Stimulated activated CD8-positive, alpha-beta memory T cell treated with anti-CD3 and anti-CD28 coated beads, Interleukin-2, amount 100 ng/mL, for 48 hours (primary cell): ENCODE data around the gene TSPOAP1.

Experiments used
- DNase-seq, 2 donors: peaks; one replicate each; pipeline ENCODE4 v3.0.0-alpha.2; 2020; ENCODE audit warnings: low read depth in 2 of 2

TSPOAP1 gene, protein sequence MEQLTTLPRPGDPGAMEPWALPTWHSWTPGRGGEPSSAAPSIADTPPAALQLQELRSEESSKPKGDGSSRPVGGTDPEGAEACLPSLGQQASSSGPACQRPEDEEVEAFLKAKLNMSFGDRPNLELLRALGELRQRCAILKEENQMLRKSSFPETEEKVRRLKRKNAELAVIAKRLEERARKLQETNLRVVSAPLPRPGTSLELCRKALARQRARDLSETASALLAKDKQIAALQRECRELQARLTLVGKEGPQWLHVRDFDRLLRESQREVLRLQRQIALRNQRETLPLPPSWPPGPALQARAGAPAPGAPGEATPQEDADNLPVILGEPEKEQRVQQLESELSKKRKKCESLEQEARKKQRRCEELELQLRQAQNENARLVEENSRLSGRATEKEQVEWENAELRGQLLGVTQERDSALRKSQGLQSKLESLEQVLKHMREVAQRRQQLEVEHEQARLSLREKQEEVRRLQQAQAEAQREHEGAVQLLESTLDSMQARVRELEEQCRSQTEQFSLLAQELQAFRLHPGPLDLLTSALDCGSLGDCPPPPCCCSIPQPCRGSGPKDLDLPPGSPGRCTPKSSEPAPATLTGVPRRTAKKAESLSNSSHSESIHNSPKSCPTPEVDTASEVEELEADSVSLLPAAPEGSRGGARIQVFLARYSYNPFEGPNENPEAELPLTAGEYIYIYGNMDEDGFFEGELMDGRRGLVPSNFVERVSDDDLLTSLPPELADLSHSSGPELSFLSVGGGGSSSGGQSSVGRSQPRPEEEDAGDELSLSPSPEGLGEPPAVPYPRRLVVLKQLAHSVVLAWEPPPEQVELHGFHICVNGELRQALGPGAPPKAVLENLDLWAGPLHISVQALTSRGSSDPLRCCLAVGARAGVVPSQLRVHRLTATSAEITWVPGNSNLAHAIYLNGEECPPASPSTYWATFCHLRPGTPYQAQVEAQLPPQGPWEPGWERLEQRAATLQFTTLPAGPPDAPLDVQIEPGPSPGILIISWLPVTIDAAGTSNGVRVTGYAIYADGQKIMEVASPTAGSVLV (N-terminal part only)

DNA sequence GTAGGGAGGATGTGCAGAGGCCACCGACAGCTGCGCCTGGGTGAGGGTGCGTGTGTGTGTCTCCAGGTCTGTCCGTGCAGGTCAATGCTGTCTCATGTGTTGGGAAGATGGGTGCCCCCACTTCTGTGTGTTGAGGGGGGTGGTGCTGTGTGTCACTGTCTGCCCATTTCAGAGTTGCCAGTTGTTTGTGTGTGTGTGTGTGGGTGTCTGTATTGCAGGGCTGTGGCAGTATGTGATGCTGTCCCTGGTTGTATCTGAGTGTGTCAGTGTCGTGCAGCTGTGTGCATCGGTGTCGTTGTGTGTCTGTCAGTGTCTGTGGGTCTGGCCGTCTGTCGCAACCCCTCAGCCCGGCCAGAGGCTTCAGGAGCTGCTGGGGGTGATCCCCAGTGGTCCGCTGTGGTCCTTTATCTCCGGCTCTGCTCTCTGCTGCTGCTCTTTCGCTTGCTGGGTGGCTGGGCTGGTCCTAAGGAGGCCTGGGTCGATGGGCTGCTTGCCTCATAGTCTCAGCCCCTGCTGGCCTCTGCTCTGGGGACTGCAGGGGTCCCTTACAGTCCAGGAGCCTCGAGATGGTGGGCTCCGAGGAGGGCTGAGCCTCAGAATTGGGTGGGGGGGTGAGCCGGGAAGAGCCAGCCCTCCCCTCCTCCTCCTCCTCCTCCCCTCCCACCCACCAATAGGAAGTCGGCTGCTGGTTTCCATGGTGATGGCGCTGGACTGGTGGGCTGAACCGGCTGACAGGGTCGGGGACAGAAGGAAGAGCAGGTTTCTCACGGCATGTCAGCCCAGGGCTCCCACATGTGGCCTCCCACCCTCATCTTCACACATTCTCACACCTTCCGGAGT is at the start of gene TSPOAP1:
Gene TSPOAP1, minus strand, starts transcription at position 601 of the 840 bp plus-strand sequence. CDS start 875 bp downstream, outside the sequence.
- DNase-seq = peak; percentile 81 to 83

GRCh38 chr17:58377661-58378060 is 49.1 kb upstream of the TSPOAP1 start:
- no peak for DNase-seq

DNA sequence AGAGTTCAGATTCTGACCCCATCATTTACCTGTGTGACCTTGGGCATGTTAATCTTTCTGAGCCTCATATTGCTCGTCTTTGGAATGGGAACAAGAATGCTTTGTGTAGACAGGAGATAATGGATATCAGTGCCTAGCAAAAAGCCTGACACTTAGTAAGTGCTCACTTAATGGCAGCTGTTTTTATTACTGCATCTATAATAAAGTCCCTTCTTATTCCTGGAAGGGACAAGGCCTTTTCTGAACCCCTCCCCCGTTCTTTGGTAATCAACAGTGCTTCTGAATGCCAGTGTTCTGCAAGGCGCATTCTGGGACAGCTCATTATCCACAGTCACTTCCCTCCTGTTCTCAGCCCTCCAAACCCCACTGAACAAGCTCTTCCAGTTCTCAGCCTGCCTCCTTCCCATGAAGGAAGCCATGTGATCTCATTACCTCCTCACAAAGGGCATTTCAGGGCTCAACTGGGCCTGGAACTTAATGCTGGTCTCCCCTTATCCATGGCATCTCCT is 48.6 kb upstream of the TSPOAP1 start:
- no peak for DNase-seq

DNA sequence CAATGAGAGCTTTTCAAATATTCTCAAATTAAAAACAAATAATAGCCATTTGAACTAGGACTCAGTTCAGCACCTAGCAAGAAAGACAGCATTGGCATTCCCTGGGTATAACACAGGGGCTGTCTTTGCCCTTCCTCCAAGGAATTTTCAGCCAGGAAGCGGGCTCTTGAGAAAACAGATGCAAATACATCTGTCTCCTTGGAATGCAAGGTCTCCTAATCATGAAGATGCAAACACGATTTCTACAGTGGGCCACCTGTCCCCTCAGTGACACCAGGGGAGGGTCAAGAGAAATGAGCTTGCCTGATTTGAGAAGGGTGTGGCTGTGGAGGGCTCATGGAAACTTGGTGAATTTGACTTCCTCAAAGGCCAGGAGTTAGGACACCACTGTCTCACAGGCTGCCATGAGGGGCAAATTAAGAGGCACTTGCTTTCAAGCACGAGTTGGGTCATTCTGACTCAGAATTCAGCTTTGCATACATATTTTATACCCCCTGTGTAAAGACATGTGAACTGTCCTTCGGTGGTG is 47.9 kb upstream of the TSPOAP1 start:
- DNase-seq = no peak

- DNase-seq = no peak
Measured at GRCh38 chr17:58375811-58376210, 47.2 kb upstream of the TSPOAP1 start.

DNA sequence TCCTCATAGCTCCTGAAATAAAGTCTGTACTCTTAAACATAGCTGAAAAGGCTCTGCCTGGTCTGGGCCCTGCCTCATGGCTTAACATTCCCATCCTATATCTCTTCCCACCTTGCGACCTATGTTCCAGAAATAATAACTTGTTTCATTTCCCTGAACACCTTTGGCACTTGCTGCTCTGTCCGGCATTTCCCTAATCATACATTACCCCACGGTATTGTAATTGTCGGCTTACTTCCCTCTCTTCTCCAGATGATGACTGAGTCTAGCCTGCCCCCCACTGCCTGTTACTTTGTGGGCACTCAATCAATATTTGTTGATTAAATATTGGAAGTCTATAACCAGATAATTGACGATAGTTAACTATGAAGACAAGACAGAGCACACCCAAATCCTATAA is 46.7 kb upstream of the TSPOAP1 start:
- no peak for DNase-seq

DNA sequence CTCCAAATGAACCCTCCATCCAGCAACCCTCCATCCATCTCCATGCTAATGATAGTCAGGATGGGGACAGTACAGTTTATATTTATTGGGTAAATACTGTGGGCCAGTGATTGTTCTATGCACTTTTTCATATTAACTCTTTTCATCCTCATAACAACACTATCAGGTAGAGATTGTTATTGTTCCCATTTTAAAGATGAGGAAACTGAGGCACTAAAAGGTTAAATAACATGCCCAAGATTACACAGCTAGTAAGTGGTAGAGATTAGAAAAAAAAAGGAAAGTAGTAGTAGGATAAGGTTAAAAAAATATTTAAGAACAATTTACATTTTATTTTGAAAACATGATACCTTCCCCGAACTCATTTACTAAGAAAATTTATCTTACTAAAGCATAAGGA is 45.3 kb upstream of the TSPOAP1 start:
- DNase-seq = no peak

- no peak for DNase-seq
Measured at GRCh38 chr17:58373003-58373402, 44.4 kb upstream of the TSPOAP1 start.

GRCh38 chr17:58371300-58371950 is 42.8 kb upstream of the TSPOAP1 start:
- DNase-seq = no peak

DNA sequence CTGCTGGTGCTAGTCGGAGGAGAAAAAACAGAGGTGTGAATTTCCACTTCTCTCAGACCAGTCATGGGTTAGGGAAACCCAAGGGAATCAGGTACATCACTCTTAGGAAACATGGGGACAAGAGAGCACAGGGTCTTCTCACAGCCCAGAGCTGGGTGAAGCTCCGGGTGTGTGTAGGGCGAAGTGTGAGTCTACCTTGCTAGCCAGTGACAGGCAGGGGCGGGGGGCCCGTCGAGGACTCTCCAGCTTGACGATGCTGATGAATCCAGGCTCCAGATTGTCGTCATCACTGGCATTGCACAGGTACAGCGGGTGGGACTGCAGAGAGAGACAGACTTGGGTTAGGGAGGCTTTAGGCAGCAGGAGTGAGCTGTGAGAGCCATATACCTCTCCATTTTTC is 42.1 kb upstream of the TSPOAP1 start:
- DNase-seq = no peak

DNA sequence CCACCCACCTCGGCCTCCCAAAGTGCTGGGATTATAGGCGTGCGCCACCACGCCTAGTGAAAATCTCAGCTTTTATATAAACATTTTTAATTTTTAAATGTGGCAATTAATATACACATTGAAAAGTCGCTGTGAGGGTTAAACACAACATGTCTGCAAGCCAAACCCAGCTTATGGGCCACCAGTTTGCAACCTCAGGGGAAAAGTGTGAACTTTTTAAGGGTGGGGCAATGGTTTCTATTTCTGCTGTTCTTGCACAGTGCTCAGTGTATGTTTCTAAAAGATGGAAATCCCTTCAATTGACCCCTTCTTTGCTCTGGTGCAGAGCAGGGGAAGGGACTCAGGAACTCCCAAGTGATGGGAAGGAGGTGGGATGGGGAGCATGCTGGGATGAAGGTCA is 41.7 kb upstream of the TSPOAP1 start:
- no peak for DNase-seq

- no peak for DNase-seq
Measured at GRCh38 chr17:58369214-58370031, 40.8 kb upstream of the TSPOAP1 start.

DNA sequence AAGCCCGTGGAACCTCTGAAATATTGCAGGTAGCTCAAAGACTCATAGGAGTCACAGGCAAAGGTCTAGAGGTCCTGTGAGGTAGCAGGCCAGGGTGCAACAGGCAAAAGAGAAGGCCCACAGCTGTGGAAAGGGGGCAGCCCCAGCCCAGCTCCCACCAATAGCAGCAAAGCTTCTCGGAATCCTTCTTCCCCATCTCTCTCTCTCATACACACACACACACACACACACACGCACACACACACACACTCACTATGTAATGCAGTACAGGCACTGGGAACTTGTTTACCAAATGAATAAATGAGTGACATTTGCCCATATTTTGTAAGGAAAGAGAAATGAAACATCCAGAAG is 40.2 kb upstream of the TSPOAP1 start:
- DNase-seq = no peak

DNA sequence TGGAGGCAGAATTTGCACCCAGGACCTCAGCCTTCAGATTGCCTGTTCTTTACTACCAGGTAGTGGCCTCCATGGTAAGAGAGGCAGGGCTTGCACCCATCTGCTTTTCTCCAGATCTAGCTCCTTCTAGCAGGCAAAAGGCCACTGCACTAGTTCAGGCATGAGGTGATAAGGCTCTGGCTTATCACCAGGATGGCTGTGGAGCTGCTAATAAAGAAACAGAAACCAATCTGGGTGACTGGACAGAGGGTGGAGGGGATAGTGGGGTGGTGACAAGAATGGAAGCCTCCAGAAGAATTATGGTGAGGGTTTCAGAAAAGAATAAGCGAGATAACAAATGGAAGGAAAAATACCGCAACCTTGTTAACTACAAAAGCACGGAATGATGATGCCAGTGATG is 38.9 kb upstream of the TSPOAP1 start:
- DNase-seq = no peak

DNA sequence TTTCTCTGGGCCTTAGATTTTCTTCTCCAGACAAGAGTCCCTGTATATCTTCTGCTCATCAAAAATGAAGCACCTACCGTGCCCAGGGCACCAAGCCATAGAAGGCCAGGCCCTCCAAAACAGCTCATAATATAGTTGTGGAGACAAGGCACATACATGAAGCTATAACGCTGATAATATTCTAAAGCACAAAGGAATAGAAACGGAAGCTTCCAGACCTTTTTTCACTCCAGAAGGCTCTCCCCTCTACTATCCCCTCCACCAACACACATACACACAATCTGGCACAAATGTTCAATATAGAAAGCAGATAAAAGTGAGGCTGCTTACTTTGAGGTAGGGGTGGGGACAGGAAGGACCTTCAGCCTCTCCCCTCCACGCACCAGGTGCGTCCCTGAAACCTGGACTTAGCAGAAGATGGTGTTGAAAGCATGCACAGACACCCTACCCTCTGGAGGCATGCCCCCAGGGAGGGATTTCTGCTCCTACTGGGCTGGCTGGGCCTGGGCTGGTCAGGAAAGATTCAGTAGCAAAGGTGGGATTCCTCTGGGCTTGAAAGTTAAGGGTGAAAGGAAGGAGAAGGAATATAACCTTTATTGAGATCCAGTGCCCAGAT is 37.5 kb upstream of the TSPOAP1 start:
- DNase-seq = no peak

- DNase-seq = no peak
Measured at GRCh38 chr17:58365185-58365979, 36.8 kb upstream of the TSPOAP1 start.

GRCh38 chr17:58364270-58364942 is 35.8 kb upstream of the TSPOAP1 start:
- DNase-seq = no peak
